Stimulated activated CD4-positive, alpha-beta T cell treated with anti-CD3 and anti-CD28 coated beads, Interleukin-1b, Interleukin-23, amount 100 ng/mL, for 1 hour (primary cell): ENCODE data around the gene MGAT4B.
"Not testable (repeated sequence)": the region's sequence is repeated elsewhere in the genome, so short reads cannot be mapped to it uniquely, and the experiment has no call there.

Experiments
- DNase-seq, 2 donors: peaks; one replicate each; pipeline ENCODE4 v3.0.0-alpha.2; 2020; ENCODE audit warnings: low read depth in 2 of 2

Gene MGAT4B

GRCh38 chr5:179795049-179795862, 11.4 kb downstream of the MGAT4B start:
- no peak for DNase-seq

GRCh38 chr5:179794575-179794974, 12.1 kb downstream of the MGAT4B start:
- no peak for DNase-seq

- DNase-seq, result no peak
Measured at GRCh38 chr5:179794171-179794570, 12.5 kb downstream of the MGAT4B start.

DNA sequence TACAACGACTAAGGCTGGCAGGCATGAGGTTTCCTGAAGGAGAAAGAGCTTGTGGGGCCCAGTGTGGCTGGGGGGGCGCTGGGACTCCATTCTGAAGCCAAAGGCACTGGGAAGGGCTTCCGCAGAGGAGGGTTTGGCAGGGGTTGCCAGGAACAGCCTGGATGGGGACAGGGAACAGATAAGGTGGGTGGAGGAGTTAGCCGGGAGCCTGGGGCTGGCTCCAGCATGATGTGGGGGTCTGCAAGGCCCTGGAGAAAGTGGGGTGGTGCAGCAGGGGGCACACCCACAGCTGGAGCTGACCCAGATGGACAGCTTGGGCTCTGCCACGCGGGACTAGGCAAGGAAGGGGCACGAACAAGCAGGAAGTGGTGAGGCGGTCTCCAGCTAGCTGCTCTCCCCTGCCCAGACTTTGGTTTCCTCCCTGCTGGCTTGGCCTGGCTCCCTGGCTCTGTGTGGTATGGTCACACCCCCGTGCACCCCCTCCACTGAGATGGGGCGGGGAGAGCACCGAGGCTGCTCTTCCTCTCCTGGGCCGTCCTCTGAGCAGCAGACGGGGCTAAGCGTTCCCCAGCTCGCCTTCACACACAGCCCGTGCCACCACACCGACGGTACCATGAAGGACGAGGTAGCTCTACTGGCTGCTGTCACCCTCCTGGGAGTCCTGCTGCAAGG, 13.1 kb downstream of the MGAT4B start, which contains the start of gene LTC4S:
Gene LTC4S, plus strand, starts transcription at position 519 of the 672 bp plus-strand sequence. Its CDS starts 95 bp downstream, at position 614.
- DNase-seq, result no peak

- no peak for DNase-seq
Measured at GRCh38 chr5:179792612-179793467, 13.8 kb downstream of the MGAT4B start.

DNA sequence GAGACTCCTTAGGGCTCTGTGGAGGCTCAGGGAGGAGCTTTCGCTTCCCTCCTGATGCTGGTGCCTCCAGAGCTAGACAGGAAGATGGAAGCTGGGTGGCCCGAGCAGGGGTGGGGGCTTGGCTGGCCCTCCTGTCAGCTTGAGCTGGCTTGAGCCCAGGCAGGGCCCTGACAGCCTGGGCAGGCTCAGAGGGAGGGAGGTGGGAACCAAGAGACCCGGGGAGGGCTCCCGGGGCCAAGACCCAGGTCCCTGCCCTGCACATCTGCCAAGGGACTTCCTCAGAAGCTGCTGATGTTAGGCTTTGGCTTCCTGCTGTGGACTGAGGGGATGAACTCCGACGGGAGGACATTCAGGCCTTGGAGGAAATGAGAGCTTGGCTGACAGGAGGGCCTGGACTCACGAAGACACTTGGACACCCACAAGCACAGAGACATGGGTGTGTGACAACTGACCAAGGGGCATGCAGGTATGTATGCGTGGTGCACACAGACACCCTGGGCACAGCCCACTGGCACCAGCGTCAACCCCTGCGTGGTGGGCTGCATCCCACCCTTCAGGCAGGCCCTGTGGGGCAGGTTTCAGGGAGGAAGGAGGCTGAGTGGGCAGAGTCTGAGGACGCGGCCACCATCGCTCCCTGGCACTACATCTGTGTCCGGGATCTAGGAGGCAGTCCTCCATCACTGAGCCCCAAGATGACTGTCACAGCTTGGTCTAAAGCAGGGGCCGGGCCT, 14.6 kb downstream of the MGAT4B start:
- DNase-seq, result no peak

GRCh38 chr5:179789278-179789677, 17.4 kb downstream of the MGAT4B start:
- not testable (repeated sequence) for DNase-seq

DNA sequence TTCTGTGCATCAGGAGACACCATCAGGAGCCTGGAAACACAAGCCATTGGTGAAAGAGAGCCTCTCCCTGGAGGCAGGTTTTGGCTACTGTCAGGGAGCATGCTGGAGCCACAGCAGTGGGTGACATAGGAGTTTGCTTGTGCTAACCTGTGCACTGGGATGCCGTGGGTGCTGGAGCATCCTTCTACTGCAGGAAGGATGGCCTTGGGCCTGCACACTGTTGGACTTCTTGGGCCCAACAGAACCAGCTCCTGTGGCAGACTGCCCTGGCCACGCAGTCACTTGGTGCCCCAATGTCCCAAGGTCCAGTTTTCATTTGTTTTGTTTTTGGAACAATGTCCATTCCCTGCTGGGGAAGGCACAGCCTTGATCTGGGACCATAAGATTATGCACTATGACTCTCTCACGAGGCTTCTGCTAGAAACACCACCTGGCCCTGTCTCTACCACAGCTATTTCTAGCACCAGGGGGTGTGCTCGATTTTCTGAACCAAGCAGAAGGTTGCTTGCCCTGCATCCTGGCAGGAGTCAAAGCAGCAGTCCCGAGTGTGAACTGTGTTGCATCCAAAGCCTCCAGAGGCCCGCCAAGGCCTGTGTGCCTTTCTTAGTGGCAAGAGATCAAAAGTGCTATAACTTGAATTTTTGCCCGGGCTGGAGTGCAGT, 18.3 kb downstream of the MGAT4B start:
- no peak for DNase-seq

DNA sequence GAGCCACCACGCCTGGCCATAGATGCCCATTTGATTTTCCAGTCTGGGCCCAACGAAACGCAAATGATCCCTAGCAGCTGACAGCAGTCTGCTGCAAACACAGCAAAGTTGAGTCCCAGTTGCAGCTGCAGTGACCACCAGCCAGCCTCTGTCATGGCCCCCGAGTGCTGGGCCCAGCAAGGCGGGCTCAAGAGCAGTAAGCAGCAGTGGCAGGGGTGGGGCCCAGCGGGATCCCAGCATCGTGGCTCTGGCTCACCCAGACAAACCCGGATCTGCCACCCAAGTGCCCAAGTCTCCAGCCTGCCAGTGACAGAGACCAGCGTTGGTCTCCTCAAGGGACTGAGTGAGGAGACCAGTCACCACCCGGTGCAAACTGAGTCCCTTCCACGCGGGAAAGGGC, 19.8 kb downstream of the MGAT4B start:
- DNase-seq, result no peak

- no peak for DNase-seq
Measured at GRCh38 chr5:179783128-179783527, 23.5 kb downstream of the MGAT4B start.

DNA sequence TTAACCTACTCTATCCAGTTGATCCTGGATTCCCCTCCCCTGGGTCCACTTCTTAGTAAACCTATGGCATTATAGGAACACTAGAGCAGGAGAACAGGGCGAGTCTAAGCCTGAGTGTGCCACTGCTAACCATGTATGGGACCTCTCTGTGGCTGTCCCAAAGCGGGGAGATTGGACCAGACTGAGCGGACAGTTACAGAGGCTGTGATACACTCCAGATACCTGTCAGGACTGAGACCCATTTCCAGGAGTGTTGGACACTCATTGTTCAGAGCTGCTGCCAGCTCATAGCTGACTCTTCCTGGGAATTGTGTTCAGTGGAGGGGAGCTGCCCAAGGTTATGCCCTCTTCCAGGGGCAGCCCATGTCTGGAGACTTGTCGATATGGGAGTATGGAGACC, 24.8 kb downstream of the MGAT4B start:
- DNase-seq, result no peak

GRCh38 chr5:179780362-179780761, 26.3 kb downstream of the MGAT4B start:
- DNase-seq, result no peak

GRCh38 chr5:179779826-179780225, 26.8 kb downstream of the MGAT4B start:
- no peak for DNase-seq

- no peak for DNase-seq
Measured at GRCh38 chr5:179778591-179778990, 28.1 kb downstream of the MGAT4B start.

GRCh38 chr5:179777909-179778308, 28.8 kb downstream of the MGAT4B start:
- DNase-seq, result no peak

DNA sequence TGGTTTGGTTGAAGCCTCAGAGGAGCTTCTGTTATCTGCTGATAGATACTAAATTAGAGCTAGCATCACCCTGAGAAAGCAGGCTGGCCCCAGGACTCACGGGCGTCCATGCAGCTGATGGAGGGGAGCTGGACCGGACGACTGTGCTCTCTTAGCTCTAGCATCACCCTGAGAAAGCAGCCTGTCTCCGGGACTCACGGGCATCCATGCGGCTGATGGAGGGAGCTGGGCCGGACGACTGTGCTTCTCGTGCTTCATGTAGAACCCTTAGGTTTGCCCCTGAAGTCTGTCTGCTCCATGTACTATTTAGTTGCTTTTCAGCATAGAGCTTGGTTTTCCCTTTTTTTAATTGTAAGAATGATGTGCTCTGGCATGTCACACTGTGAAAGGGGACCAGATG, 29.2 kb downstream of the MGAT4B start:
- DNase-seq, result no peak

DNA sequence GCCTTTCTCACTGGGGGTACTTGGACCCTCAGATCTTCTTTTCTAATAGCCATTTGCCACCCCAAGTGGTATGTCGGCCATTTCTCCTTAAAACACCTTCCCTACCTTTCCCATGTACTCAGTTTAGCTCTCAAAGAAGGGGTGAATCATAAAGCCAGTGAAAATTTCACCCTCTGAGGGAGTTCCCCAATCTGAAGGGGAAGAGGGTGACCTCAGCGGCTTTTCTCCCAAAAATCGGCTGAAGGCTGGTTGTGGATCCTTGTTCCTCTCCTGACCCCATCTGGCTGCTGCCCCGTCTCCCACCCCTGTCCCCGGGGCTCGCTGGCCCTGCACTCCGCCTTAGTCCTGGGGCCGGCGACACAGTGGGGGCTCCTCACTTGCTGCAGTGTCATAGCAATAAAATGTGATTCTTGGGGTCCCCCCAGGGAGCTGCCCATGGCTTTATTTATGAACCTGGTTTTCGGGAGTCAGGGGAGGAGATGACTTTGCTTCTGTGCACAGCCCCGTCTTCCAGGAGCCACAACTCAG, 30.2 kb downstream of the MGAT4B start:
- no peak for DNase-seq

DNA sequence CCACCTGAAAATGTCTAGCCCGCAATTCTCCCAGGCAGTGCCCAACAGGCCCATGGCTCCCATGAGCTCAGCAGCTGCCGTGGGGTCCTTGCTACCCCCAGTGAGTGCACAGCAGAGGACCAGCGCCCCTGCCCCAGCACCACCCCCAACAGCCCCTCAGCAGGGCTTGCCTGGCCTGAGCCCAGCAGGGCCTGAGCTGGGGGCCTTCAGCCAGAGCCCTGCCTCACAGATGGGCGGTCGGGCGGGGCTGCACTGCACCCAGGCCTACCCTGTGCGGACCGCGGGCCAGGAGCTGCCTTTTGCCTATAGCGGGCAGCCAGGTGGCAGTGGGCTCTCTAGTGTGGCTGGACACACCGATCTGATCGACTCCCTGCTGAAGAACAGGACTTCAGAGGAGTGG, 32.2 kb downstream of the MGAT4B start:
- no peak for DNase-seq

DNA sequence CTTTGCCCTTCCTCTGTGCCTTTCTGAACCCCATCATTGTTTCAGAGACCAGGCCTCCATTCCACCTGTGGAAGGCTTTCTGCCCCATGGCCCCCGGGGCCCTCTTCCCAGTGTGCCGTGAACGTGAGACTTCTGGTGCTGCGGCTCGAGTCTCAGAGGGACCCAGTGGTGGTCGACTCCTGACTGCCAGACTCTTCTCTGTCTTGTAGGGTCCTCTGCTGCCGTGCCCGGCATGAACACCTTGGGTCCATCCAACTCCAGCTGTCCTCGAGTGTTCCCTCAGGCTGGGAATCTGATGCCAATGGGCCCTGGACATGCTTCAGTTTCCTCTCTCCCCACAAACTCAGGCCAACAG, 33.0 kb downstream of the MGAT4B start:
- DNase-seq, result no peak

DNA sequence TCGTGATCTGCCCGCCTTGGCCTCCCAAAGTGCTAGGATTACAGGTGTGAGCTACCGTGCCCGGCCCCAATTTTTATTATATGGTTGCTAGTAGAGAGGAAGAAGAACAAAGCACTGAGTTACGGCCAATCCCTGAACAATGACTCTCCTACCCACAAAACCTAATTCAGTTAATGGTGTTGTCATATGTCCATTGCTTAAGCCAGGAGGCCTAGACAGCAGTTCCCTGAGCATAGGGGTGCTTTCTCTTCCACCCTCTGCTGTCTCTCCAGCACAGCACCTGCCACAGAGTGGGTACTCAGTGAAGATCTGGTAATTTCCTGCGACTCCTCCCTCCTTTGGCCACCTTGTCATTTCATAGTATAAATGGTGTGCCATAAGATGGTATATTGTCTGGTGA, 34.3 kb downstream of the MGAT4B start:
- DNase-seq, result no peak
